Measurements from ENCODE around the gene ADAM12.

ADAM12 gene

DNA sequence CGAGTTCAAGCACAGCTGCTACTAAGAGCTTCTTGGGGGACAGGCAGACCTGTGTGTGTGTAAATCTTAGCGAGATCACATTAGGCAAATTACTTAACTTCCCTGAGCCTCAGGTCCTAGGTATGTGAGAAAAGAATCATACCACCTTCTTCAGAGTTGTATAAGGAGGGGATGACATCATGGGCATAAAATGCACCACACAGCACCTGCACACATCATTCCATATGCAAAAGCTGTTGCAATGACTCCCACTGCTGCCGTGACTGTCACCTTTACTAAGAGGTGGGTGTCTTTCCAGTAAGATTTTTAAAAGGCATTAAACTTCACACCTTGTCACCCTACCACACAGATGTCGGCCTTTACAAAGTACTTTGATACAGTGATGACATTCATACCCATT lies 345.9 kb downstream of the ADAM12 start:
- no peak for DNase-seq

DNA sequence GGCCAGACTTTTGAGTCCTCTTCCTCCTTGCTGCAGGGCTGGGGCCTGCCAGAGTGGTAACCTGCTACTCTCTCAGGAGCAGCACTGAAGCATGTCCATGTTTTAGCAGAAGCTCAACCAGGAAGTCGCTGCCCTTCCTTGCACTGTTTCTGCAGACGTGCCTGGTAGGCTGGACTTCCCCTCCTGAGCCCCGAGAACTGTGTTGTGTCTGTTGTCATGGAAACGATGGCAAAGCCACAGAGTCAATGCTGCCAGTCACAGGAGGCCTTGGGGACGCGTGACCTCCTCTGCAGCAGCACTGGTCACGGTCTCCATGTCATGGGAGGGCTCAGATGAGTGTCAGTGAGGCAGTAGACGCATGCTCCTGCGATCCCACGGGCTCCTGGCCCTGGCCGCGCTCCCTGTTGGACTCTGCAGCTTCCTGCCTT lies 346.5 kb downstream of the ADAM12 start:
- DNase-seq: peak; percentile 43

DNA sequence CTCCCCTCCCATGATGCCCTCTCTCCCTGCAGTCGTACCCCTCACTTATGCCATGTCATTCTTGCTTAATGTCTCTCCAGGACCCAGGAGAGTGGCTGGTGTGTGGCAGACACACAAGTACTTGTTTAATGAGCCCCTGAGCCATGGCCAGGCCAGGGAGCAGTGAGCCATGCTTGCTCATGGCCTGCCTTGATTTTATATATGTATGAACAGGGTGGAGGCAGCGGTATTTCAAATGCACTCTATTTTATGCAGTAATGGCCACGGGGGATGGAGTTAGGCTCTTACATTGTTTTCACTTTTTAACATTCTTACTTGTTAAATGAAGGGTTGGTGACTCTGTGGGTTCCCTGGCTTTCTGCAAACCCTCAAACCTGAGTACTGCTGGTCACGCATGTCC lies 347.2 kb downstream of the ADAM12 start:
- DNase-seq: no peak

DNA sequence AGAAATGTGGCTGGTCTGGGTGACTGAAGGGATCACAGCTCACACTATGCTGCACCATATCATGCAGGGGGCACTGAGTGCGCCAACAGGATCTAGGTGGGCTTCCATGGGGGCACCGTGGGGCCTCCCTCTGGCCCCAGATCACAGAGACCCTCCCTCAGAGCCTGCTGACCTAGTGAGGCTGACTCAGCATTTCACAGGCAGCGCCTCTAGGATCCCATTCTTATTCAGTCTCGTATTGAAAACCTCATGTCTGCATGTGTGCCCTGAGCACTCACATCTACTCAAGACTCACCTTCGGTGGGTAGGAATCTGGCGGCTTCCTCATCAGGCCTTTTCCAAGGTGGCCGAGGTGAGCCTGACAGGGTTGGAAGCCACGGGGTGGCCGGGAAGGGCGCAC lies 350.3 kb downstream of the ADAM12 start:
- DNase-seq: no peak

GRCh38 chr10:126036515-126036914 lies 351.8 kb downstream of the ADAM12 start:
- no peak for DNase-seq

- DNase-seq: no peak
These were observed 353.7 kb downstream of the ADAM12 start for GRCh38 chr10:126034586-126034985.

- no peak for DNase-seq
These were observed 358.3 kb downstream of the ADAM12 start for GRCh38 chr10:126029999-126030398.

DNA sequence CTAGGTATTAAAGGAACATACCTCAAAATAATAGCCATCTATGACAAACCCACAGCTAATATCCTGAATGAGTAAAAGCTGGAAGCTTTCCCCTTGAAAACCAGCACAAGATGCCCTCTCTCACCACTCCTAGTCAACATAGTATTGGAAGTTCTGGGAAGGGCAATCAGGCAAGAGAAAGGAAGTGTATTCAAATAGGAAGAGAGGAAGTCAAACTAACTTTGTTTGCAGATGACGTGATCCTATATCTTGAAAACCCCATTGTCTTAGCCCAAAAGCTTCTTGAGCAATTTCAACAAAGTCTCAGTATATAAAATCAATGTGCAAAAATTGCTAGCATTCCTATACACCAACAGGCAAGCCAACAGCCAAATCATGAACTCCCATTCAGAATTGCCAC lies 360.6 kb downstream of the ADAM12 start:
- DNase-seq: no peak

DNA sequence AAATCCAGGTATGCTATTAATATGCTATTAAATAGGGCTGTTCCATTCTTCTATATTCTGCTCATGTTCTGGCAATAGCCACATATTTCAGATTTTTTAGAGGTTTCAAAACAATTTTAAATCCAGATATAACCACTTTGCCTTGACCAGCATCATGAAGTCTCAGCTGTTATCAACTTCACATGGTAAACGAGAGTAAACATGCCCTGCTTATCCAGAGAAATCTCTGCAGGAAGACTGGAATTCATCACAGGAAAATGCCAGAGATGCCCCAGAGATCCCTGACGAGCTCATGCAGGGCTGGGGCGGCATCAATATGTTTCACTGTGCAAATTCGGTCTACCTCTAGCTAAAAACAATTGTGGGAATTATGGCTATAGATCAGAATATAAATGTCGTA lies 365.4 kb downstream of the ADAM12 start:
- DNase-seq: no peak

- DNase-seq: no peak
These were observed 366.3 kb downstream of the ADAM12 start for GRCh38 chr10:126021833-126022500.

DNA sequence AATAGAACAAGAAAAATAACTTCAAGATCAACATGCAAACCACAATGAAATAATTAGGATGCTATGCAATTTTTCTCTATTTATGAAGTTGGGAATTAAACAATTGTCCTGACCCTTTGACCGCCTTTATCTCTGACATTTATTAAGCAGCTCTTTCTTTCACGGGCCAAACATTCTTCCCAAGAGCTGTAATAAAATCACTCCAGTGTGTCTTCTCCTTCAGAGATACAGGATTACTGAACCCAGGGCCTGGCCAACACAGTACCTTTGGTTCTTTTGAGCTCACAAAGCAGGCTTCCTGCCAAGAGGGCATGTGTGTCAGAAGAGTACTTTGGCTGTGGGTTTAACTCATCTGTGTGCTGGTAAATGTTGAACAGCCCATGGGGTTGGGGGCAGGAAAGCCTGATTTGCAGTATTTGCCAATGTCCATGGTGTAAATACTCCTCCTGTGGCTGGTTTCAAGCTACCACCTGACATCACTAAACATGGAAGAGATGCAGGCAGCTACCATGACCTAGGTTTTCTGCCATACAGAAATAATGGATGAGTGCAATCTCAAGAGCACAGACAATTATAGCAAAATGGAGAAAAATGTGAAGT lies 370.2 kb downstream of the ADAM12 start:
- no peak for DNase-seq

GRCh38 chr10:126016882-126017281 lies 371.4 kb downstream of the ADAM12 start:
- DNase-seq: no peak

GRCh38 chr10:126016156-126016805 lies 372.0 kb downstream of the ADAM12 start:
- DNase-seq: no peak

DNA sequence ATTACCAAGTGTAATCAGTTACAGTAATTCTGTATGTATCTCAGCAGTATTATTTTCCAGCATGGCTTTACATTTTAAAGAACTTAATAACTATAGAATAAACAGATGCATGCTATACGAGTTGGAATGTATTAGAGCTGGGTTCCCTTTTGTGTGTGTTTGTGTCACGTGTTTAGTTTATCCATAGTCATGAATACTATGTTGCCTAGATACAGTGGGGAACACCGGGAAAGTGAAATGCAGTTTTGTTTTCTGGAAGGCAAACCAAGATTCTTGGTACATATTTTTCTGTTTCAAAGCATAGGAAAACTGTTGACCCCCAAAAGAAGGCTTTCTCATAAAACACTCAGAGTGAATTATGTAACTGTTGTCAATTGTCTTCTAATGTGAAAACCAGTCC lies 372.9 kb downstream of the ADAM12 start:
- no peak for DNase-seq

DNA sequence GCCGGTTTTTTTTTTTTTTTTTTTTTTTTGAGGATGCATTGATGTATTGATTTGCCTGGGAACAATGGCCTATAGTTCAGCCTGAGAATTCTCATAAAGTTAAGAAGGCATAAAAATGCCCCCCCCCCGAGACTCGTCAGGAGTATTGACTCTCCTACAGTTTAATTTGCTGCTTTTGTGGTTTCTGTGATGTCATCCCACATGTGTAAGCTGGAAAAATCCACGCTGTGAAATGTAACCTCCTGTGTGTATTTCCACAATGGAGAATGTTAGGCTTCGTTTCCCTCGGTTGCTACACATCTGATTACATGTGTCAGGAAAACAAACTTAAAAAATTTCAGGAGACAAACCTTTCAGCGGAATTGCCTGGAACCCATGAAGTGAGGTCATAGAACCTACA lies 374.0 kb downstream of the ADAM12 start:
- no peak for DNase-seq

- no peak for DNase-seq
These were observed 374.6 kb downstream of the ADAM12 start for GRCh38 chr10:126013489-126014281.

DNA sequence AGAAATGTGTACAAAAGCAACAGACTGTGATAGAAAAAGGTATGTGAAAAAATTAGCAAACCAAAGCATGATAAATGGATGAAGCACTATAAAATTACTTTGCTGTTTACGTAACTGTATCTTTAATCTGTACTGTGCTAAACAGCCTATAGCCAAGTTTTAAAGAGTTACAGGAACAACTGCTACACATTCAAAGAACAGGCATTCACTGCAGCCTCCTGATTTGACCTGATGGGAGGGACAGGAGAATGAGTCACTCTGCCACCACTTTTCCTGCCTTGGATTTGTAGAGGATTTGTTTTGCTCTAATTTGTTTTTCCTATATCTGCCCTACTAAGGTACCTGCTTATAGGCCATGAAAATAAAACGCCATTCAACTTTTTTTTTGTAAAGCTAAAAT lies 375.8 kb downstream of the ADAM12 start:
- no peak for DNase-seq

GRCh38 chr10:126011995-126012394 lies 376.3 kb downstream of the ADAM12 start:
- no peak for DNase-seq

- DNase-seq: no peak
These were observed 378.6 kb downstream of the ADAM12 start for GRCh38 chr10:126009650-126010049.

GRCh38 chr10:126006906-126007305 lies 381.4 kb downstream of the ADAM12 start:
- no peak for DNase-seq

DNA sequence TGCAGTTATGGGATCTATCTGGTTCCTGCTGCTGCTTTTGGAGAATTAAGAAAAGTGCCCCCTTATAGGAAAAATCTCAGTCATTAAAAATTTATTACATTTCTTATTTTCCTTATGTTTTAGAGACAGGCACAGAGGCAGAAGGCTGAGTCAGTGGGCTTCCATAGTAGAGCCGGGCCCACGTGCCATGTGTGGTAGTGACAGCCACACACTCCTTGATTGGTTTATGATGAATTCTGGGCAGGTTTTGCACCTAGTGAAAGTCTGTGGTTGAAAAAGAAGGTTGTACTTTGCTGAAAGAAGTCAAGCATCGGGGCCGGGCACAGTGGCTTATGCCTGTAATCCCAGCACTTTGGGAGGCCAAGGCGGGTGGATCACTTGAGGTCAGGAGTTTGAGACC lies 382.0 kb downstream of the ADAM12 start:
- DNase-seq: no peak

GRCh38 chr10:126004752-126005151 lies 383.5 kb downstream of the ADAM12 start:
- DNase-seq: no peak

- no peak for DNase-seq
These were observed 386.7 kb downstream of the ADAM12 start for GRCh38 chr10:126001576-126001975.

- DNase-seq: no peak
These were observed 388.6 kb downstream of the ADAM12 start for GRCh38 chr10:125999694-126000093.

Data from activated T-cell treated with anti-CD3 and anti-CD28 coated beads for 4 hours (primary cell).